Spleen (tissue), 7 donors: ENCODE results near the gene CR2.

ENCODE experiments used
- CTCF ChIP-seq, 11 experiments: fragments of 200-600 bp in 7 of 11; fragments of 450-650 bp in 4 of 11; sonication (generic) in 4 of 11; IDR thresholded peaks in 8 of 11; conservative IDR thresholded peaks in 3 of 11; 1 replicate in 7 of 11; 2 replicates in 4 of 11; pipeline versions ENCODE4 v1.4.0 to v1.8.0; 2016 to 2021; ENCODE audit warnings: antibody characterized with exemption in 11 of 11, inconsistent platforms in 4 of 11, mild to moderate bottlenecking in 1 of 11
- POLR2A ChIP-seq, 3 donors: fragments of 450-650 bp; IDR thresholded peaks; one replicate each; pipeline ENCODE4 v1.5.1; 2017; ENCODE audit warnings: antibody characterized with exemption in 3 of 3, mild to moderate bottlenecking in 1 of 3
- donor health status: DM: no; HTN: no; CAD: no; lungs with moderate emphysema.
- donor health status: DM: no; HTN: no; CAD: no.
- donor health status: DM: no; HTN: no; CAD: no.

GRCh38 chr1:207493212-207493611, 39.1 kb downstream of the CR2 start:
- TF ChIP-seq CTCF (IDR thresholded peaks at IDR 0.05 in 8 of 11, conservative IDR thresholded peaks at IDR 0.05 in 3 of 11): no peak
- no peak for TF ChIP-seq POLR2A (IDR thresholded peaks at IDR 0.05)
